ENCODE measurements around the gene MEGF11. TPM values are rescaled to one million over a fixed set of nuclear protein-coding genes. Genes with fewer than 3 reads are reported as not detected.

The MEGF11 gene
- total RNA-seq, 1 experiment from 2014 or later, result not detected

DNA sequence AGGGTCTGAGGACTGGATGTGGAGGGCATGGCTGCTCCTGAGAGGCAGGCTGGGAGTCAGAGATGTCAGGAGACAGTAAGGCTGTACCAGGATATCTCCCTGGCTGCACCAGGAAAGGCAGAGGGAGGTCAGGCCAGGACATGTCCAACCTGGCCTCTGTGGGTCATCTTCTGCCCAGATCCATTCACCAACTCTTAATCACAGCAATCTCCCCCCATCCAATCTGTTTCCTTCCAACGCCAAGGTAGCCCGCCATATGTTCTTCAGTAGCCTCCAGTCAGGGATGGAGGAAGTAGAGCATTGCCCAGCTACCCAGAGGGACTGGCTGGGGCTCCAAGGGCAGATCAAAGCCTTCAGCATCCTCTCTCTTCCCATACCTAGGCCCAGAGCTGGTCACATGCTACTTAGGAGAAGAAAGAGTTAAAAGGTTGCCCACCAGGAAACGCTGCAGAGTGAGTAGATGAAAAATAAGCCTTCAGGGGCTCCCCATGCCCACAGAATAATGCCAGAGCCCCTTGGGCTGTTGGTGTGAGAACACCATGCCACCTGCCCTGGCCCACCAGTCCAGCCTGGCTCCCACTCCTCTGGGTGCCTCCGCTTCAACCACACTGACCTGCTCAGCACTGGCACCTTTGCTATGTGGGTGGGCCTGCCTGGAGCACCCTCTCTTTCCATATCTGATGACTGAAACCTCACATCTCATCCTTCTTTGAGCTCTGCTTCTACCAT, 176.8 kb downstream of the MEGF11 start:
- H2AFZ ChIP-seq, result no peak overlapping the region
- no peaks in the 10 kb centered on the region for H3K9me2 ChIP-seq (ENCODE audit: insufficient read depth)
- H3K36me3 ChIP-seq (ENCODE audit: low read depth), result no peaks in the 10 kb centered on the region
- intact Hi-C loops (cut with micrococcal nuclease; ENCODE audit: unreplicated experiment), result no loop called here
- H3K4me1 ChIP-seq (replicated peaks; ENCODE audit: insufficient read depth), result no peaks in the 10 kb centered on the region
- TF ChIP-seq, protein P1, sequence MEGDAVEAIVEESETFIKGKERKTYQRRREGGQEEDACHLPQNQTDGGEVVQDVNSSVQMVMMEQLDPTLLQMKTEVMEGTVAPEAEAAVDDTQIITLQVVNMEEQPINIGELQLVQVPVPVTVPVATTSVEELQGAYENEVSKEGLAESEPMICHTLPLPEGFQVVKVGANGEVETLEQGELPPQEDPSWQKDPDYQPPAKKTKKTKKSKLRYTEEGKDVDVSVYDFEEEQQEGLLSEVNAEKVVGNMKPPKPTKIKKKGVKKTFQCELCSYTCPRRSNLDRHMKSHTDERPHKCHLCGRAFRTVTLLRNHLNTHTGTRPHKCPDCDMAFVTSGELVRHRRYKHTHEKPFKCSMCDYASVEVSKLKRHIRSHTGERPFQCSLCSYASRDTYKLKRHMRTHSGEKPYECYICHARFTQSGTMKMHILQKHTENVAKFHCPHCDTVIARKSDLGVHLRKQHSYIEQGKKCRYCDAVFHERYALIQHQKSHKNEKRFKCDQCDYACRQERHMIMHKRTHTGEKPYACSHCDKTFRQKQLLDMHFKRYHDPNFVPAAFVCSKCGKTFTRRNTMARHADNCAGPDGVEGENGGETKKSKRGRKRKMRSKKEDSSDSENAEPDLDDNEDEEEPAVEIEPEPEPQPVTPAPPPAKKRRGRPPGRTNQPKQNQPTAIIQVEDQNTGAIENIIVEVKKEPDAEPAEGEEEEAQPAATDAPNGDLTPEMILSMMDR (conservative IDR thresholded peaks at IDR 0.05), result no peak
- TF ChIP-seq EZH2 (IDR thresholded peaks at IDR 0.05; ENCODE audit: low read depth), result no peak
- H3K4me3 ChIP-seq, result no peak overlapping the region
- DNase-seq, result no peak
- no peak overlapping the region for H3K4me2 ChIP-seq
- CTCF ChIA-PET, result no interaction called here
- H3K27ac ChIP-seq, result no peak overlapping the region
- no peaks in the 10 kb centered on the region for H4K20me1 ChIP-seq (ENCODE audit: insufficient read depth)
- H3K79me2 ChIP-seq (ENCODE audit: low read depth), result no peaks in the 10 kb centered on the region
- no peaks in the 10 kb centered on the region for H3K9me3 ChIP-seq (ENCODE audit: insufficient read depth, low read depth)
- no TSS peak for BruUV-seq (replicated peaks)
- H3K27me3 ChIP-seq (ENCODE audit: insufficient read depth, low read depth), result no peaks in the 10 kb centered on the region
- POLR2A ChIA-PET (ENCODE audit: unreplicated experiment), result no interaction called here
- H3F3A ChIP-seq (ENCODE audit: insufficient read depth, low read depth), result no peaks in the 10 kb centered on the region

DNA sequence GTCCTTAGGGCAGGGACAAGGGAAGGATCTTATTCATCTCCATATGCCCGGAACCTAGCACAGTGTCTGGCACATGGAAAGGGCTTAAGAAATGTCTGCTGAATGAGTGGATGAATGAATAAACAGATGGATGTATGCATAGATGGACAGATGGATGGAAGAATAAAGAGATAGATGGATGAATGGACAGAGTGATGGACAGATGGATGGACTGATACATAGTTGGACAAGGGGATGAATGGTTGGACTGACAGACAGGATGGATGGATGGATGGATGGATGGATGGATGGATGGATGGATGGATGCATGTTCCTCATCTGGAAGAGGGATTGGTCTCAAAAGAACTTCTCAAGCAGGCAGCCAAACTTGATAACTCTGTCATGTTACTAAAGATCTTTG, 177.6 kb downstream of the MEGF11 start:
- no peaks in the 10 kb centered on the region for H4K20me1 ChIP-seq (ENCODE audit: insufficient read depth)
- no peaks in the 10 kb centered on the region for H3K9me2 ChIP-seq (ENCODE audit: insufficient read depth)
- H3K79me2 ChIP-seq (ENCODE audit: low read depth), result no peaks in the 10 kb centered on the region
- no peaks in the 10 kb centered on the region for H3K4me1 ChIP-seq (replicated peaks; ENCODE audit: insufficient read depth)
- H3F3A ChIP-seq (ENCODE audit: insufficient read depth, low read depth), result no peaks in the 10 kb centered on the region
- DNase-seq, result no peak
- H2AFZ ChIP-seq, result no peak overlapping the region
- TF ChIP-seq EZH2 (IDR thresholded peaks at IDR 0.05; ENCODE audit: low read depth), result no peak
- TF ChIP-seq, protein P1 (conservative IDR thresholded peaks at IDR 0.05), result no peak
- no peaks in the 10 kb centered on the region for H3K9me3 ChIP-seq (ENCODE audit: insufficient read depth, low read depth)
- no peak overlapping the region for H3K27ac ChIP-seq
- CTCF ChIA-PET, result no interaction called here
- no peaks in the 10 kb centered on the region for H3K36me3 ChIP-seq (ENCODE audit: low read depth)
- H3K4me3 ChIP-seq, result no peak overlapping the region
- POLR2A ChIA-PET (ENCODE audit: unreplicated experiment), result no interaction called here
- intact Hi-C loops (cut with micrococcal nuclease; ENCODE audit: unreplicated experiment), result no loop called here
- BruUV-seq (replicated peaks), result no TSS peak
- no peak overlapping the region for H3K4me2 ChIP-seq
- H3K27me3 ChIP-seq (ENCODE audit: insufficient read depth, low read depth), result no peaks in the 10 kb centered on the region

DNA sequence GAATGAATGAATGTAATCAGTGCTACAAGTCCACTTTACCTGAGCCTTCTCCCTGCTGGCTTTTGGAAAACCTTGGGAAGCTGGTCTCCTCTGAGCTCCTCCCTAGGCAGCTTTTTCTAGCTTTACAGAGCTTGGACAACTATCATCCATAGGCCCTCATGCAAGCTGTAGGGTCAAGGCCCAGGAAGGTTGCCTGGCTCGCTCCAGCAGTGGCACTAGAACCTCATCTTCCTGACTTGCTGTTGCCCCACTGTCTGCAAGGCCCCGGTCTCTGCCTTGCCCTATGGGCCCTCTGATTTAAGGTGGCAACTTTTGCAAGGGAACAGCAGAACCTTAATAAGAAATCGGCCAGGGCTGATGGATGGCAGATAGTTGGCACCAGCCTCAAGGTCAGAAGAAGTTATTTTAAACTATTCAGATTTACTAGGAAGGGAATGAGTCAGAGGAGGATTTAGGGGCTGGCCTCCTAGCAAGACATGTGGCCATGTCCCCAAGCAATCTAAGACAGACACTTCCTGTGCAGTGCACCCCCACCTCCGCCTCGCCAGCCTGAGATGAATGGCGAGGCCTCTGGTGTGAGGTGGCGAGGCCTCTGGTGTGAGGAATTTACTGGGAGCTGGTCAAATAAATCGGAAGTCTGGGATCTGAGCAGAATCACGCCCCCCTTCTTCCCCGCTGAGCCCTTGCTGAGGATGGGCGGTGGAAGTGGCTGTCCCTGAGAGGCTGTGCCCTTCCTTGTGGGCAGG, 180.8 kb downstream of the MEGF11 start:
- TF ChIP-seq EZH2 (IDR thresholded peaks at IDR 0.05; ENCODE audit: low read depth), result no peak
- TF ChIP-seq, protein P1 (conservative IDR thresholded peaks at IDR 0.05), result no peak
- intact Hi-C loops (cut with micrococcal nuclease; ENCODE audit: unreplicated experiment), result no loop called here
- Histone ChIP-seq H3F3A (ENCODE audit: insufficient read depth, low read depth) (no peaks in the 10 kb centered on the region), H3K27me3 (ENCODE audit: insufficient read depth, low read depth) (no peaks in the 10 kb centered on the region), H3K27ac (no peak overlapping the region), H3K9me3 (ENCODE audit: insufficient read depth, low read depth) (no peaks in the 10 kb centered on the region), H3K4me3 (no peak overlapping the region), H3K4me1 (replicated peaks; ENCODE audit: insufficient read depth) (no peaks in the 10 kb centered on the region), H3K79me2 (ENCODE audit: low read depth) (no peaks in the 10 kb centered on the region), H2AFZ (no peak overlapping the region), H4K20me1 (ENCODE audit: insufficient read depth) (no peaks in the 10 kb centered on the region), H3K4me2 (no peak overlapping the region), H3K9me2 (ENCODE audit: insufficient read depth) (no peaks in the 10 kb centered on the region), H3K36me3 (ENCODE audit: low read depth) (no peaks in the 10 kb centered on the region)
- no peak for DNase-seq
- CTCF ChIA-PET, result no interaction called here
- POLR2A ChIA-PET (ENCODE audit: unreplicated experiment), result no interaction called here
- no TSS peak for BruUV-seq (replicated peaks)
